ENCODE data around the gene LMOD3.

DNA sequence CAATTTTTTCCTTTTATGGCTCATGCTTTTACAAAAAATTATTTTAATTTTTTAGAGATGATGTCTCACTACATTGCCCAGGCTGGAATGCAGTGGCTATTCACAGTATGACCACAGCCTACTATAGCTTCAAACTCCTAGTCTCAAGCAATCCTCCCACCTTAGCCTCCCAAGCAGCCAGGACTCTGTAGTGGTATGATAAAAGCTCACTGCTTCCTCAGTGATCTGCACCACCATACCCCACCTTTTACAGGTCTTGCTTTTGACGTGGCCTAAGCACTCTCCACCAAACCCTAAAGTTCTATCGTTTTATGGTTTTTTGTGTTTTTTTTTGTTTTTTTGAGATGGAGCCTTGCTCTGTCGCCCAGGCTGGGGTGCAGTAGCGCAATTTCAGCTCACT is 56.3 kb downstream of the LMOD3 start:
- TF ChIP-seq POLR2A (IDR thresholded peaks at IDR 0.05; ENCODE audit: low read length): no peak
- TF ChIP-seq GATA1 (IDR thresholded peaks at IDR 0.05; ENCODE audit: low read depth, low read length): no peak

Measured in erythroblast (primary cell).